ENCODE measurements around the gene PFKM.
A peak's percentile ranks its signal among the peaks of the same experiment; 100 is the strongest.
"Not testable (repeated sequence)": the region's sequence is repeated elsewhere in the genome, so short reads cannot be mapped to it uniquely, and the experiment has no call there.

PFKM gene

DNA sequence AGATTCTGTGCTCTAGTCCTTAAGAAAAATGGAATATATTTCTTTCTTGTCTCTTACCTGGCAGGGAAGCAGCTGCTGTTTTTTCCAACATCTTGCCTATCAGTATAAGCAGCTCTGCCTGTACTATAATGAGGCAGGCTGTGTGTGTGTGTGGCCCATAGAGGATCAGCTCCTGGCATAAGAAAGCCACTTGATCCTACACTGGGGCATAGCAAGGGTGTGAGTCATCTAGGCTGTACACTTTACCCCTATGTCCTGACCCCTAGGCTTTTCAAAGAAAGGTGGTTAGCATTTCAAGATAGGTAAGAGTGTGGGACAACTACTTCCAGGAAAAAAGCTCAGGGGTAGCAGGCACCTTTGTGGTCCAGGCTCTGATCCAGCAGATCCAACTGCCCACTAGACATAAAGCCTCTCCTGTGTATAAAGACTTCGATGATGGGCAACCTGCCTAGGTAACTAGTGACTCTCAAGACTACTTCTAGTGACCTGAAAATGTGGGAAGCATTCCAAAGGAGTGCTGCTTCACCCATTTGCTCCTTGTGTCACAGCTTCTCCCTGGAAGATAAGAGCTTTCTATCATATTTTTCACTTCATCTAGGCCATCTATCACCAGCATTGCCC lies 8.4 kb upstream of the PFKM start:
- no peak for DNase-seq (ENCODE audit: low spot score)

DNA sequence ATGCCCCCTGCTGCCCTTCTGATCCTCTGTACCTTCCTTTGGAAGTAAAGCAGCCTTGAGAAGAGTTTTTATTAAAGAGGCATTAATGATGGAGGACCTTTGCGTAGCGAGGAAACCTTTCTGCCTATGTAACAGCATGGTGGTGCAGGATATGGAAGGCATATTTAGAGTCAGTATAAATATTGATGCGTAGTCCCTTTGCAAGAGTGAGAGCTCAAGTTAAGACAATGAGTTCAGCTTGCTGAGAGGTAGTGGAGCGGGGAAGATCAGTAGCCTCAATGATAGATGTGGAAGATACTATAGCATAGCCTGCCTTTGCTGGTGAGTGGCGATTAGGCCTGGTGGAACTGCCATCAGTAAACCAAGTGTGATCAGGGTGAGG lies 7.9 kb upstream of the PFKM start:
- not testable (repeated sequence) for DNase-seq (ENCODE audit: low spot score)

DNA sequence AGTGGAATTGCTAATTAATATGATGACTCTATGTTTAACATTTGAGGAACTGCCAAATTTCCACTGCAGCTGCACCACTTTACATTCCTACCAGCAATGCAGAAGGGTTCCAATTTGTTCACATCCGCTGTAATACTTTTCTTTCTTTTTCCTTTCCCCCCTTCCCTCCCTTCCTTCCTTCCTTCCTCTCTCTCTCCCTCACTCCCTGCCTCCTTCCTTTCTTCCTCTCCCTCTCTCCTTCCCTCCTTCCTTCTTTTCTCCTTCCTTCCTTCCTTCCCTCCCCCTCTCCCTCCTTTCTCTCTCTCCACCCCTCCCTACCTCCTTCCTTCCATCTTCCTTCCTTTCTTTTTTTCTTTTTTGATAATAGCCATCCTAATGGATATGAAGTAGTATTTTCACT lies 3.2 kb upstream of the PFKM start:
- DNase-seq (ENCODE audit: low spot score): no peak

DNA sequence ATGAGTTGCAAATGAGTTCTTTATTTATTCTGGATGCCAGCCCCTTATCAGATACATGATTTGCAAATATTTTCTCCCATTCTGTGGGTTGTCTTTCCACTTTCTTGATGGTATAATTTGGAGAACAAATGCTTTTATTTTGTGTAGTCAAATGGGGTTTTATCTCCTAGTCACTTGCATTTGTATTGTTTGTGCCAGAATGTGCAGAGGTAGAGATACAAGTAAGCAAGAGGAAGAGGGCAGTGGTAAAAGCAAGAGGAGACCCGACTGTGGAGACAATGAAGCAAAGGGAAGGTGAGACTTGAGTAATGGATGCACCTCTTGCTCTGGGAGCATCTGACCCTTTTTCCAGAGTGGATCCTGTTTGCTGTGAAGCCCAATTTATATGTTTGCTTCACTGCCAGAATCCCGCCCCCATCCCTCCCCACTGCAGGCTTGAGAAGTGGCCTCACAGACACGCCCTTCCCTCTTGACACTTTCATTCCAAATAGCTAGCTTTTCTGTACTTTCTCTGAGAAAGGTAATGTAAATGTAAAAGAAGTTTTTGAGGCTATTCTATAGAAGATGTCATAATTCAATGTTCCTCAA lies 786 bp upstream of the PFKM start:
- no peak for DNase-seq (ENCODE audit: low spot score)

DNA sequence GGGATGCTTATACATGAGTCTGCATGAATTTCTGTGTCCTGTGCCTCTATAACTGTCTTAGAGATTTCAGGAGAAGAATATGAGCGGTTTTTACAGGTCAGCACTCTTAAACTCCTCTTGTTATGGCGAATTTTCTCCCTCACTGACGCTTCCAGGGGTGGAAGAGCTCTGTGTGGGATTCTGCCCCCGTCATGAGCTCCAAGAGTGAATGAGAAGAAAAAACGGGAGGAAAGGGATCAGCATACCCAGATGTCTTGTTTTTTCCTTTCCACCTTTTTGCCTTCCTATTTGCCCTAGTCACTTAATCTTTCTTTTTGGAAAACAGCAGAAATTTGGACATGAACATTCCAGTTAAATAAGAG lies 651 bp downstream of the PFKM start:
- no peak for DNase-seq (ENCODE audit: low spot score)

DNA sequence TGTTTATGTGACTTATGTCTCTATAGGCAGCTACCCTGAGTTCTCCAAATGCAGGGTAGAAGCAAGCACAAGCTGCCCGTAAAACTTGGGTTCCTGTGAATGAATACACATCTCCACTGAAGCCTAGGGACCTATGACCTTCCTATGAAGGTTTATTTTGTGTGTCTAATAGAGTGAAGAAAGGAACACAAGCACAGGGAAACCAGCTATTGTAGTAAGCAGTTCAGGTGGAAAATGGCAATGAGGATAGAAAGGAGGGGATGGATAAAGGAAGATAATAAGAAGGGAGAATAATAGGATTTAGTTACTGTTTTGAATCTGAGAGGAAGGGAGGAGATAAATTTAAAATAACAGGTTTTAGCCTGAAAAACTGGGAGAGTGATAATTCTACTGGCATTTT lies 2.4 kb downstream of the PFKM start:
- DNase-seq (ENCODE audit: low spot score): no peak

DNA sequence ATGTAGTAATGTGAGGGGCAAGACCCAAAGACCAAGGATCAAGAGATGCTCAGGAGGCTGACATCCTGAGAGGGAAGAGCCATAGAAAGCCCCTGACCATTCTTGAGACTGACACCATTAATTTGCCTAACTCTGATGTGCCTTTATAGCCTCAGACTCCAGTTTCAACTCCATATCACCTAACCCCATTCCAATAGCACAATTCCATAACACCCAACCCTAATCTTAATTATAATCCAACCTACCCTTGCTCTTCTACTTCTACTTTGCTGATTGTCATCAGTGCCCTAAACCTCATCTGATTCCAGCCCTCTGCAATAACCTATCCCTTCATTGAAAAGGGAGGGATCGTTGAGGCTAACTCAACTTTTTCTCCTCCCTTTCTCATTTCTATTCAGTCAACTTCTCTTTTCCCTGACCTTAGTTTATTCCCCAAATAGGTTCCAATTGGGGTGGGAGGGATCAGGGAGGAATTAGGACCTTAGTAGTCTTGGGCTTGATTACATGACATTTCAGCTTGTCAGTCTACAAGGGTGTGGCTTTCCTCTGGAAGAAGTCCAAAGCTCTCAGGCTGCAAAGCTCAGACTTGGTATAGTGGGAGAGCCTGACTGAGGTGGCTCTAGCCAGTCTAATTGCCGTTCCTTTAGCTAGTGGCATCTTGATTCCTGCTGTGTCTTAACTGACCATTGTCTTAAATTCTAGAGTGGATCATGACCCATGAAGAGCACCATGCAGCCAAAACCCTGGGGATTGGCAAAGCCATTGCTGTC lies 3.1 kb downstream of the PFKM start:
- DNase-seq (ENCODE audit: low spot score): no peak

DNA sequence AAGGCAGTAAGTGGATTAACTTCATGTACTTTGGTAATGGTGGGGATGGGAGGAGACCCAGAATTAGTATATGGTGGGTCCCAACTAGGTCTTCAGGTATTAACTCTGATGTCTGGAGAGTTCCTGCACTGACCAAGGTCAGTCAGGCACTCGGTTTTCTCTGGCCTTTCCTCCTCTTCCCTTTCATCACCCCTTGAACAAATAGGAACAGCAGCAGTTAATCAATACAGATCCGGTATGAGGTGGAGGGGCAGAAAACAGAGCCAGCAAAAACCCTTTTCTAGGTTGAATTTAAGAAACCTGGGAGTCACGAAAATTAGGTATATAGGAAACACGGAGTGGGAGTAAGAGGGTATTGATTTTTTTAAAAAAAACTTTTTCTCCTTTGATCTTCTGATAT lies 4.0 kb downstream of the PFKM start:
- no peak for DNase-seq (ENCODE audit: low spot score)

DNA sequence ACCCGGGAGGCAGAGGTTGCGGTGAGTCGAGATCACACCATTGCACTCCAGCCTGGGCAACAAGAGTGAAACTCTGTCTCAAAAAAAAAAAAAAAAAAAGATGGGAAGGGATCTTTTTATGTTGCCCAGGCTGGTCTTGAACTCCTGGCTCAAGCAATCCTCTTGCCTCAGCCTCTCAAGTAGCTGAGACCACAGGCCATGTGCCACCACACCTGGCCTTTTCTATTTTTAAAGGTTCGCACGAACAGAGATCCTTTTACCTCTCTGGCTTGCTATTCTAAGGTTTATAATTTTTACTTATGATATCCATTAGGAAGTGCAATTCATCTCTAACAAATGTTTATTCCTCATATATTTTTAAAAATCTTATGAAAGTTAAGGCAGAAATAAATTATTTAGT lies 6.4 kb downstream of the PFKM start:
- DNase-seq (ENCODE audit: low spot score): not testable (repeated sequence)

DNA sequence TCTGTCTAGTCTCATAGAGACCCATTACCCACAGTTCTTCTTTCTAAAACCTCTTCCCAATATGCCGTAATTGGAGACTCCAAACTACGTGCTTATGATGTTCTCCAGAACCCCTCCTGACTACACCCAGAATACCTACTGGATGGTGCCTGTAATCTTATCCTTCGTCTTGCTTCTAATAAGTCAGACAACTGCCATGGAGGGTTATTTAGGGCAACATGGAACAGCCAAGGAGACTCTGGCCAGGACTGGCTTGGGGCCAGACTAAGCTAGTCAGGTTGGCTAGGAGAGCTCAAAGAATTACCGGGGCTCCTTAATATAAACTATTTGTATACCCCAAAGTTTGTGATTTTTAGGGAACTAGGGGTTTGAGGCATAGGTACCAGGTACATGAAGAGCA lies 6.8 kb downstream of the PFKM start:
- DNase-seq (ENCODE audit: low spot score): peak; percentile 7

DNA sequence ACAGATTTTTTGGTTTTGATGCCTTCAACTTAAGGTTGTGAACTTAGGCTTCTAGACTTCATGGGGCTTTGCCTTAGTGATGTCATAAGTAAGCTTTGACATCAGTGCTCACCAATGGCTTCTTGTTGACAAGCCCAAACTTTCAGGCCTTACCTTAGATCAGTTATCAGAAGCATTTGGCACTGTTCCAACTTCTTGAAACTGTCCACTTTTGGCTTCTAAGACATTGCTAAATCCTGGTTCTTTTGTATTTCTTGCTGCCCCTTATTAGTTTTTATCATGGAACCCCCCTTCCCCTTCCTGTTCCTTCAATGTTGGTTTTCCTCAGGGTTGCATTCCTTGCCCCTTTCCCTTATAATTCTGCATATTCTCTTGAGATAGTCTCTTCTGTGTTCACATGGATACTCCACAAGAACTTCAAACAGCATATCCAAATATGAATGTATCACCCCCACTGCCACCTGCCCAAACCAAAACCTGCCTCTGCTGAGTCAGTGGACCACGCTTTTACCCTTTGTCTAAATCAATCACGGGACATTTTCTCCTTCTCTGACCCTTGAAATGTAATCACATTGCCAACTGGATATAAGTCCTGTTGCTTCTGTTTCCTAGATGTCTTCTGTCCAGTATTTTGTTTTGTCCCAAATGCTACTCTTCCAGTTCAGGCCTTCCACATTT lies 7.9 kb downstream of the PFKM start:
- DNase-seq (ENCODE audit: low spot score): no peak

DNA sequence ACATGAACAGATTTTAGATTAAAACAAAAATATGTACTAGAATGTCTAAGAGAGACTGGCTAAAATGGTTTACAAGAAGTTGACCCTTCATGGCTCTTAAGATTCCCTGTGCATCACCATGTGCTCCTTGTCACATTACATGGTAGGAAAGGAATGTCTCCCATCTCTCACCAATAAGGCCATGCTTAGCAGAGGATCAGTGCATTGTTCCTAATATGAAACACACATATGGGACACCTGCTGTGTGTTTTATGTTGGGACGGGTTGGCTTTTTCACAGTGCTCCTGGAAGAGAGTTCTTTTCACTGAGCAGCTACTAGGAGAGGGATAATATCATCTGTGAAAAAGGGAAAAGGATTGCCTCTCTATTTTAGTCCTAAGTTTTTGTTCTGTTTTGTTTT lies 9.6 kb downstream of the PFKM start:
- DNase-seq (ENCODE audit: low spot score): no peak

DNA sequence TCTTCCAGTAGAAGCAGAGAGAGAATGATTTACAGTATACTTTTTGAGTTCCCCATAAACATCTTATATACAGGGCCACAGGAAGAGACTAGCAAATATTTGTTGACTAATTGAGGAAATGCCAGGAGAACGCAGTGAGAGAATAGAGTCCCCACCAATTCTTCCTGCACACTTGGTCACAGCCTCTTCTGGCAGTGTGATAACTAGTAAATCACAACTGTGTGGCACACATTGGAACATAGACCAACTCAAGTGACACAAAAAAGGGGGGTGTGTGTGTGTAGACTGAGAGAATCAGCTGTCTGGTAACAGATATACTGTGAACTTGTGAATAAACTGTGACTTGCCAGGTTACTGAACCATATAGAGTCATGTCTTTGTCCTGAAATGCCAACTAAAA lies 10.2 kb downstream of the PFKM start:
- no peak for DNase-seq (ENCODE audit: low spot score)

DNA sequence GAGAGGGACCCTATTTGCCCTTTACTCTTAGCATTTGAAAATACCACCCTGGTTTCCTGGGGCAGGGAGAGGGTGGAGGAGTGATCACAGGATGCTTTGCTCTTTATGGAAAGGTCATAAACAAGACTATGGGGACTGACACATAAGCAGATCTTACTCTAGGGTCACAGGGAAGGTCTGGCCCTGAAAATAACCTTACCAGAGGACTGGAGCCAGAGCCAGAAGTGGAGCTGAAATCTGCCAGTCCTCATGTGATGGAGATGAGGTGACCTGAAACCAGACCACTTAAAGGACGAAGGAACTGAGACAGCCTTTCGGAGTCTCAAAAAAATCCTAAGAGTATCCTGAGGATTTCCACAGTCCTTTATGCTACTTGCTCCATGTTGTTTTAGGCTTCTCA lies 12.4 kb downstream of the PFKM start:
- no peak for DNase-seq (ENCODE audit: low spot score)

DNA sequence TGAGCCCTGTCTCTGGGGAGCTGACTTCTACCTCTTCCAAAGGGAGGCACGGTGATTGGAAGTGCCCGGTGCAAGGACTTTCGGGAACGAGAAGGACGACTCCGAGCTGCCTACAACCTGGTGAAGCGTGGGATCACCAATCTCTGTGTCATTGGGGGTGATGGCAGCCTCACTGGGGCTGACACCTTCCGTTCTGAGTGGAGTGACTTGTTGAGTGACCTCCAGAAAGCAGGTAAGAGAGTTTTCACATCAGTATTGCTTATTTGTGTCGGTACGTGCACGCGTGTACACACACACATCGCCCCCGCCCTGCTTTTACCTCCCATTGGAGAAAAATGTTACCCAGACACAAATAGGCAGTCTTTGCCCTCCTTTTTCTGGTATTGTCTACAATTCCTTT lies 13.7 kb downstream of the PFKM start:
- no peak for DNase-seq (ENCODE audit: low spot score)

DNA sequence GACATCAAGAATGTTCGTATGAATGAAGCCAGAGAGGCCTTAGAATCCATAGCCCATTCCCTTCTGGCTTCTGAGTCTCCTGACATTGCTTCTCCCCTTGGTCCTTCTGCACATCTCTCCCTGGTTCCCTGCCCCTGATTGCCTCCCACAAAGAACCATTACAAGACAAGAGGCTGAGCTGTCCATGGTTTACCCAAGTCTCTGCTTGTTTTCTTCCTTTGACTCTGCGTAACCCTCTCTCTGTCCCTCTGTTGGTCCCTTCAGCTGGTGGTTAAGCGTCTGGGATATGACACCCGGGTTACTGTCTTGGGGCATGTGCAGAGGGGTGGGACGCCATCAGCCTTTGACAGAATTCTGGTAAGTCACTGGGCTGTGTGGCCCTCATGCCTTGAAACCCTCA lies 15.9 kb downstream of the PFKM start:
- no peak for DNase-seq (ENCODE audit: low spot score)

DNA sequence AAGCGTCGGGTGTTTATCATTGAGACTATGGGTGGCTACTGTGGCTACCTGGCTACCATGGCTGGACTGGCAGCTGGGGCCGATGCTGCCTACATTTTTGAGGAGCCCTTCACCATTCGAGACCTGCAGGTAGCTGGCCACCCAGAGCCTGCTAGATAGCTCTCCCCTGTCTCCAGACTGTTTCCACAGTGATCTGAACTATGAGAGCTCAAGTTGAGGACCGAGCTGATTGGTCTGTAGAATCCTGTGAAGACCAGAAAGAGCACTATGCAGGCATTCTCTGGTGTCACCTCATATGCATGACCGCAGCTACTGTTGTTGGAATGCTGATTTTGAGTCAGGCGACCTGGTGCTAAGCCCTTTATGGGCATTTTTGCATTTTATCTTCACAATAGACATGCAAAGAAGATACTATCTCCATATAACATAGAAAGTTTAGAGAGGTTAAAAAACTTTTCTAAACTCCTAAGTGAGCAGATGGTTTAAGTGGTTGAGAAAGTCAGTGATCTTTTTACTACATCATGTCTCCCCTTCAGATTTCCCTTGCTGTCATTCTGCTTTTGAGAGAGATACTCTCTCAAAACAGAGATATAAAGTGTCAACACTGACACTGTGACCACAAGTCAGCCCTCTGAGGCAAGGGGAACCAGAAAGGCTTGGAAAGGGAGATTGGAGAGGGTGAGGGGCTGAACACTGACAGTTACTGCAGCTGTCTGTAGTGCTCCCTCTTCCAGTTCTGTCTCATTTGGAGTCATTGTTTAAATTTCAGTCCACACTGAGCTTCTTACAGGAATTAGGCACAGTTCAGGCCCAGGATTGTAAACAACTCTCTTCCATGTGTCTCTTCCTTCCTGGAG lies 23.9 kb downstream of the PFKM start:
- no peak for DNase-seq (ENCODE audit: low spot score)

DNA sequence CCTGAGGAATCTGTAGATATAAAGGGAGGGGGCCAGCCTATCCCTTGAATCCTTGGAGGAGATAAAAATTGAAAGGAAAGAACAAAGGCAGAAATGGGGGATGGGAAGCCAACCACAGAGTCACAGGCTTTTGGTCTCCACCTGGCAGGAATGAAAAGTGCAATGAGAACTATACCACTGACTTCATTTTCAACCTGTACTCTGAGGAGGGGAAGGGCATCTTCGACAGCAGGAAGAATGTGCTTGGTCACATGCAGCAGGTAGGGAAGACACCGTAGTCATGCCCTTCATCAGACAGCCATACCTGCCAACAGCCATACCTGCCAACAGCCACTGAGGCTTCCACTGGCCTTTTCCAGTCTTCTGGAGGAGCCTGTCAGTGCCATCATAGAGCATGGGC lies 24.7 kb downstream of the PFKM start:
- no peak for DNase-seq (ENCODE audit: low spot score)

DNA sequence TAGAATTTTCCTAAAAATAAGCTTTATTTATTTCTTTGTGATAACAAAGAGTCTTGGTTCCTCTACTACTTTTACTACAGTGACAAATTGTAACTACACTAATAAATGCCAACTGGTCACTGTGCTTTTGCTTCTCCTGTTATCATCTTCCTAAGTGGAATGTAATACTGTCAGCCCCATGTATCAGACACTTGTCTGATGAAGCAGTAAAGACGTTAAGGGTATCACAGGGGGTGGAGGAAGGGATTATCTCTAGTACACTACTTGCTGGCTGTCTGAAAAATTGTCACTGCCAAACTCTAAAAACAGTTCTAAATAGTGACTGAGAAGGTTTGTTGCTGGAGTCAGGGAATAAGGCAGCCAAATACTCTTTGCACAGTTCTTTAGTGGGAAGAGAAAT lies 26.8 kb downstream of the PFKM start:
- DNase-seq (ENCODE audit: low spot score): no peak

DNA sequence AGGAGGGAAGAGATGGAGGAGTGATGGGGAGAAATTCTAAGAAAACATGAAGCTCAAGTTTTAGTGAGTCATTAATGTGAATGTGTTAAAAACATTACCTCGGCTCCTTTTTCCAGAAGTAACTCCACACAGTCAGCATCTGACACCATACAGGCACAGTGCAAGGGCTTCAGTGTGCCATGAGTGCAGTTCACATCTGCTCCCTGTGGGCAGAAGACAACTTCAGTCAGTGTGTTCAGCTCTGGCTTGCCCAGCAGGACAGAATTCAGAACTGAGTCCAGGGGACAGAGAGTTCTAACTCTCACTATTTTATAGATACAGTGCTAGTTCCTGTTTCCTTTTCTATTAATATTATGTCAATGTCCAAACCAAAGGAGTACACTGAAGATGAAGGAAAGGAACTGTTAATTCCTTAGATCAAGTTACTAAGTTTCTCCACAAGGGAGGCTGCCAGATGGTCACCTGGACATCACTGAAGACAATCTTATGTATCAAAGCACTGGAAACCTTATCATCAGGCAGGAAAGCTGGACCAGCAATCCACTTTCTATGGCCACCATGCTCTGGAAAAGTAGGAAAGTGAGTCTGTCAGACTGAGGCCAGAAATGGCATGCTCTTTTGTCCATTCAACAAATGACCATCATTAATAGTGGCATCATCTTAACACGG lies 32.1 kb downstream of the PFKM start:
- DNase-seq (ENCODE audit: low spot score): no peak

DNA sequence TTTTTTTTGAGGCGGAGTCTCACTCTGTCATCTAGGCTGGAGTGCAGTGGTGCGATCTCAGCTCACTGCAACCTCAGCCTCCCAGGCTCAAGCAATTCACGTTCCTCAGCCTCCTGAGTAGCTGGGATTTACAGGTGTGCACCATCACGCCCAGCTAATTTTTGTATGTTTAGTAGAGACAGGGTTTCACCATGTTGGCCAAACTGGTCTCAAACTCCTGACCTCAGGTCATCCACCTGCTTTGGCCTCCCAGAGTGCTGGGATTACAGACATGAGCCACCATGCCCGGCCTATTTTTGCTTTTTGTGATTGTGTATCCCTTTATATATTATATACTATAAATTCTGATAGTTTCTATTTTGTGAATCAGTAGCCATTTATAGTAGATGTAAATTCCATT lies 36.6 kb downstream of the PFKM start:
- not testable (repeated sequence) for DNase-seq (ENCODE audit: low spot score)

All from SK-N-DZ (cell line).